MM.1S (cell line): ENCODE data around the gene APPL2.

Experiments
- CTCF ChIP-seq: fragments of 300-600 bp; sonication (generic); IDR thresholded peaks from 2 replicates; pipeline ENCODE4 v1.5.1; 2016; ENCODE audit warnings: antibody characterized with exemption, low read length, mixed read lengths
- EZH2 ChIP-seq: fragments of 300-600 bp; sonication (generic); optimal IDR thresholded peaks from 2 replicates; pipeline ENCODE3; 2017; ENCODE audit warnings: low read depth, mild to moderate bottlenecking, antibody characterized with exemption, low read length, mixed read lengths

GRCh38 chr12:105194947-105195346 lies 41.0 kb downstream of the APPL2 start:
- TF ChIP-seq CTCF (no peak), EZH2 (no peak)
